Endodermal cell (in vitro differentiated cells): ENCODE data around the gene NCOA3. TPM values are rescaled to one million over a fixed set of nuclear protein-coding genes. Genes with fewer than 3 reads are reported as not detected.

Experiments used
- DNase-seq: peaks from one replicate; pipeline ENCODE4 v3.0.0-alpha.2; 2017
- H3K27ac ChIP-seq: 2 replicates; pipeline ENCODE4 v1.5.1; 2013; ENCODE audit warnings: mild to moderate bottlenecking, low read depth, low read length, moderate library complexity
- H3K27me3 ChIP-seq: 2 replicates; pipeline ENCODE4 v1.6.1; 2013; ENCODE audit warnings: mild to moderate bottlenecking, low read length, moderate library complexity; ENCODE audit not compliant: insufficient read depth, control insufficient read depth, poor library complexity, severe bottlenecking
- H3K36me3 ChIP-seq: 2 replicates; pipeline ENCODE4 v1.7.0; 2013; ENCODE audit warnings: mild to moderate bottlenecking, low read length, moderate library complexity; ENCODE audit not compliant: control insufficient read depth, insufficient read depth
- H3K4me1 ChIP-seq: one replicate; pipeline ENCODE4 v1.7.0; 2013; ENCODE audit warnings: low read length; ENCODE audit not compliant: control insufficient read depth, insufficient read depth
- H3K4me3 ChIP-seq: 2 replicates; pipeline ENCODE4 v1.5.1; 2013; ENCODE audit warnings: mild to moderate bottlenecking, low read length, moderate library complexity
- H3K9ac ChIP-seq: 2 replicates; pipeline ENCODE4 v1.6.1; 2013; ENCODE audit warnings: mild to moderate bottlenecking, low read length, moderate library complexity; ENCODE audit not compliant: poor library complexity, severe bottlenecking; ENCODE audit errors: extremely low read depth
- H3K9me3 ChIP-seq: 2 replicates; pipeline ENCODE4 v1.6.1; 2013; ENCODE audit warnings: mild to moderate bottlenecking, low read length, moderate library complexity; ENCODE audit not compliant: control insufficient read depth
- H3K27ac Mint-ChIP-seq: 2 replicates; pipeline ENCODE4 v1.8.0; 2020; ENCODE audit warnings: mixed read lengths
- H3K27me3 Mint-ChIP-seq: 2 replicates; pipeline ENCODE4 v1.8.0; 2021; ENCODE audit warnings: mild to moderate bottlenecking, mixed read lengths; ENCODE audit not compliant: insufficient read depth
- H3K36me3 Mint-ChIP-seq: 2 replicates; pipeline ENCODE4 v1.8.0; 2020; ENCODE audit warnings: low read depth, mixed read lengths
- H3K4me1 Mint-ChIP-seq: 2 replicates; pipeline ENCODE4 v1.8.0; 2020; ENCODE audit warnings: mixed read lengths
- H3K4me3 Mint-ChIP-seq: 2 replicates; pipeline ENCODE4 v1.8.0; 2020; ENCODE audit warnings: mild to moderate bottlenecking, moderate library complexity, mixed read lengths
- H3K9me3 Mint-ChIP-seq: 2 replicates; pipeline ENCODE4 v1.8.0; 2020; ENCODE audit warnings: mild to moderate bottlenecking, mixed read lengths
- CTCF ChIP-seq: fragments of 200-600 bp; sonication (generic); conservative IDR thresholded peaks from 2 replicates; pipeline ENCODE4 v1.5.0; 2021; ENCODE audit warnings: antibody characterized with exemption, mild to moderate bottlenecking
- WGBS, 2 experiments: methylation state at CpG; one replicate each; pipeline versions ENCODE4 v1.1.5 to v1.1.7; 2013; ENCODE audit warnings: missing lambda C conversion rate in 2 of 2, mixed read lengths in 1 of 2; ENCODE audit not compliant: insufficient coverage in 1 of 2, insufficient read length in 1 of 2; 5-methylcytosine and 5-hydroxymethylcytosine counted together
- total RNA-seq, 2 donors: library from RNA; stranded (reverse); fragmentation: NEBNext Ultra II Directional in 1 of 2; extraction: Animal tissue kit (Norgen Biotek cat#: 25700) in 1 of 2; gene quantifications; 2 replicates in 1 of 2; 3 replicates in 1 of 2; pipeline ENCODE4 v1.2.1, GENCODE V29; 2021

Gene NCOA3
- total RNA-seq, 2 donors from 2014 or later, result 38.6 TPM

GRCh38 chr20:47680804-47681529, 179.3 kb downstream of the NCOA3 start:
- no peaks in the 10 kb centered on the region for H3K4me1 ChIP-seq
- no peaks in the 10 kb centered on the region for H3K9me3 ChIP-seq
- no peaks in the 10 kb centered on the region for H3K4me1 Mint-ChIP-seq
- no peak overlapping the region for H3K27ac ChIP-seq
- DNase-seq, result no peak
- H3K27me3 ChIP-seq, result no peaks in the 10 kb centered on the region
- no peak overlapping the region for H3K9ac ChIP-seq
- 91 to 94% methylated on average over 5 to 6 of the region's 6 CpGs for WGBS, 2 experiments
- no peaks in the 10 kb centered on the region for H3K27me3 Mint-ChIP-seq
- H3K27ac Mint-ChIP-seq, result no peak overlapping the region
- no peak overlapping the region for H3K4me3 ChIP-seq
- H3K4me3 Mint-ChIP-seq, result no peak overlapping the region
- no peak for TF ChIP-seq CTCF
- no peaks in the 10 kb centered on the region for H3K9me3 Mint-ChIP-seq
- H3K36me3 Mint-ChIP-seq, result peaks cover 48% of the 10 kb centered on the region
- H3K36me3 ChIP-seq, result peaks cover 82% of the 10 kb centered on the region

- no peak overlapping the region for H3K27ac Mint-ChIP-seq
- no peaks in the 10 kb centered on the region for H3K4me1 ChIP-seq
- no peaks in the 10 kb centered on the region for H3K27me3 Mint-ChIP-seq
- no peak overlapping the region for H3K4me3 ChIP-seq
- H3K27ac ChIP-seq, result no peak overlapping the region
- no peak for DNase-seq
- WGBS, 2 experiments, result 90 to 91% methylated on average over 19 to 22 of the region's 22 CpGs
- no peaks in the 10 kb centered on the region for H3K4me1 Mint-ChIP-seq
- no peak overlapping the region for H3K4me3 Mint-ChIP-seq
- peaks cover 84% of the 10 kb centered on the region for H3K36me3 ChIP-seq
- H3K36me3 Mint-ChIP-seq, result peaks cover 52% of the 10 kb centered on the region
- H3K9me3 Mint-ChIP-seq, result no peaks in the 10 kb centered on the region
- H3K27me3 ChIP-seq, result no peaks in the 10 kb centered on the region
- no peaks in the 10 kb centered on the region for H3K9me3 ChIP-seq
- no peak for TF ChIP-seq CTCF
- H3K9ac ChIP-seq, result no peak overlapping the region
These were observed 180.5 kb downstream of the NCOA3 start for GRCh38 chr20:47682028-47682783.

- peaks cover 53% of the 10 kb centered on the region for H3K36me3 Mint-ChIP-seq
These were observed 181.2 kb downstream of the NCOA3 start for GRCh38 chr20:47682916-47683315.

More at GRCh38 chr20:47682916-47683315, 181.2 kb downstream of the NCOA3 start:
- no peak for DNase-seq
- Mint-ChIP-seq H3K4me1 (no peaks in the 10 kb centered on the region), H3K9me3 (no peaks in the 10 kb centered on the region), H3K4me3 (no peak overlapping the region), H3K27me3 (no peaks in the 10 kb centered on the region), H3K27ac (no peak overlapping the region)
- H3K4me1 ChIP-seq, result no peaks in the 10 kb centered on the region
- H3K4me3 ChIP-seq, result no peak overlapping the region
- H3K27me3 ChIP-seq, result no peaks in the 10 kb centered on the region
- peaks cover 86% of the 10 kb centered on the region for H3K36me3 ChIP-seq
- TF ChIP-seq CTCF, result no peak
- H3K9me3 ChIP-seq, result no peaks in the 10 kb centered on the region
- H3K9ac ChIP-seq, result no peak overlapping the region
- no peak overlapping the region for H3K27ac ChIP-seq
- 95 to 98% methylated on average over 19 of the region's 19 CpGs for WGBS, 2 experiments
